Measurements from ENCODE around the gene ATP6V0E1. TPM values are rescaled to one million over a fixed set of nuclear protein-coding genes. Genes with fewer than 3 reads are reported as not detected.

The ATP6V0E1 gene
- total and polyA plus RNA-seq, 2 of the 4 experiments (the other 2 are of a cell fraction): 258 to 277 TPM

- Histone ChIP-seq H2BK5ac (ENCODE audit: low read depth, low read length, poor library complexity, severe bottlenecking) (peak overlapping the region; percentile 84), H3K18ac (ENCODE audit: low read depth, low read length) (peak overlapping the region; percentile 72), H3K4me1 (ENCODE audit: control insufficient read depth, insufficient read depth, low read length) (peaks cover 11% of the 10 kb centered on the region), H3K4me2 (ENCODE audit: low read depth, low read length) (peak overlapping the region; percentile 80), H3K27me3 (ENCODE audit: control insufficient read depth, insufficient read depth, low read length) (no peaks in the 10 kb centered on the region), H3K56ac (ENCODE audit: extremely low read depth, insufficient read depth, low read length) (peak overlapping the region; percentile 86; the same call in 1 of the 2 replicates), H2BK120ac (ENCODE audit: low read depth, low read length) (peak overlapping the region; percentile 65), H2AK9ac (replicated peaks; ENCODE audit: low read depth, low read length, poor library complexity) (no peak overlapping the region), H2AFZ (replicated peaks; ENCODE audit: low read length, poor library complexity) (peak overlapping the region; percentile 86), H4K20me1 (ENCODE audit: insufficient read depth, low read length) (no peaks in the 10 kb centered on the region), H2AK5ac (ENCODE audit: low read depth, low read length) (no peak overlapping the region; the same call in 1 of the 2 replicates), H4K8ac (ENCODE audit: low read depth in 2 of 2, low read length in 2 of 2) (peak overlapping the region; percentile 60 to 98; a peak in 3 of 4 replicates), H4K91ac (ENCODE audit: insufficient read depth, low read depth, low read length) (peak overlapping the region; percentile 76), H3K9ac (ENCODE audit: low read depth, low read length) (peak overlapping the region; percentile 87), H3K9me1 (ENCODE audit: insufficient read depth, low read length) (peaks cover 4% of the 10 kb centered on the region), H3K27ac (ENCODE audit: insufficient read depth, low read length) (peak overlapping the region; percentile 71; the same call in 1 of the 2 replicates), H3K9me3 (ENCODE audit: control insufficient read depth, insufficient read depth, low read length) (no peaks in the 10 kb centered on the region), H3K4ac (ENCODE audit: low read depth, low read length) (peak overlapping the region; percentile 83), H3K79me1 (ENCODE audit: low read depth in 1 of 2, low read length in 2 of 2) (peaks cover 3 to 10% of the 10 kb centered on the region in 2 experiments; a peak in 3 of 4 replicates), H2BK20ac (ENCODE audit: low read depth, low read length) (peak overlapping the region; percentile 53), H2BK15ac (ENCODE audit: low read depth, low read length) (peak overlapping the region; percentile 71; the same call in 1 of the 3 replicates), H3K14ac (replicated peaks; ENCODE audit: low read depth, low read length) (peak overlapping the region; percentile 86), H3K4me3 (ENCODE audit: insufficient read depth, low read depth, low read length) (peak overlapping the region; percentile 56; the same call in 1 of the 2 replicates), H4K5ac (ENCODE audit: low read depth, low read length) (peak overlapping the region; percentile 77; the same call in 1 of the 2 replicates), H3K23ac (ENCODE audit: low read depth, low read length) (peak overlapping the region; percentile 78), H3K36me3 (ENCODE audit: control insufficient read depth, insufficient read depth, low read length) (peaks cover 2% of the 10 kb centered on the region; the same call in 1 of the 2 replicates)
- intact Hi-C loops (cut with micrococcal nuclease): loop anchor here (5.0 kb wide), 1 partner anchor 343 kb away; no protein-coding TSS in a partner anchor
- dilution Hi-C loops (cut with HindIII; ENCODE audit: low sequenced_read_pairs, unreplicated experiment): no loop called here
- 0% methylated on average over 2 of the region's 10 CpGs; no CpG with 5 or more reads in 1 of the 2 experiments for WGBS, 2 experiments (ENCODE audit: extremely low coverage in 2 of 2, insufficient read length in 1 of 2)
- ATAC-seq (ENCODE audit: low read depth): no peak
- DNase-seq: no peak
- POLR2A ChIA-PET (ENCODE audit: unreplicated experiment): no interaction called here
- TF ChIP-seq SMC3 (IDR thresholded peaks at IDR 0.05; ENCODE audit: low read depth, low read length) (no peak), BHLHE40 (IDR thresholded peaks at IDR 0.05; ENCODE audit: low read depth, low read length) (no peak), MAFK (IDR thresholded peaks at IDR 0.05; ENCODE audit: low read depth, low read length) (no peak)
- TF ChIP-seq, protein P1, sequence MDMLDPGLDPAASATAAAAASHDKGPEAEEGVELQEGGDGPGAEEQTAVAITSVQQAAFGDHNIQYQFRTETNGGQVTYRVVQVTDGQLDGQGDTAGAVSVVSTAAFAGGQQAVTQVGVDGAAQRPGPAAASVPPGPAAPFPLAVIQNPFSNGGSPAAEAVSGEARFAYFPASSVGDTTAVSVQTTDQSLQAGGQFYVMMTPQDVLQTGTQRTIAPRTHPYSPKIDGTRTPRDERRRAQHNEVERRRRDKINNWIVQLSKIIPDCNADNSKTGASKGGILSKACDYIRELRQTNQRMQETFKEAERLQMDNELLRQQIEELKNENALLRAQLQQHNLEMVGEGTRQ (IDR thresholded peaks at IDR 0.05; ENCODE audit: low read depth, low read length): no peak
- TF ChIP-seq, protein P2, sequence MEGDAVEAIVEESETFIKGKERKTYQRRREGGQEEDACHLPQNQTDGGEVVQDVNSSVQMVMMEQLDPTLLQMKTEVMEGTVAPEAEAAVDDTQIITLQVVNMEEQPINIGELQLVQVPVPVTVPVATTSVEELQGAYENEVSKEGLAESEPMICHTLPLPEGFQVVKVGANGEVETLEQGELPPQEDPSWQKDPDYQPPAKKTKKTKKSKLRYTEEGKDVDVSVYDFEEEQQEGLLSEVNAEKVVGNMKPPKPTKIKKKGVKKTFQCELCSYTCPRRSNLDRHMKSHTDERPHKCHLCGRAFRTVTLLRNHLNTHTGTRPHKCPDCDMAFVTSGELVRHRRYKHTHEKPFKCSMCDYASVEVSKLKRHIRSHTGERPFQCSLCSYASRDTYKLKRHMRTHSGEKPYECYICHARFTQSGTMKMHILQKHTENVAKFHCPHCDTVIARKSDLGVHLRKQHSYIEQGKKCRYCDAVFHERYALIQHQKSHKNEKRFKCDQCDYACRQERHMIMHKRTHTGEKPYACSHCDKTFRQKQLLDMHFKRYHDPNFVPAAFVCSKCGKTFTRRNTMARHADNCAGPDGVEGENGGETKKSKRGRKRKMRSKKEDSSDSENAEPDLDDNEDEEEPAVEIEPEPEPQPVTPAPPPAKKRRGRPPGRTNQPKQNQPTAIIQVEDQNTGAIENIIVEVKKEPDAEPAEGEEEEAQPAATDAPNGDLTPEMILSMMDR (conservative IDR thresholded peaks at IDR 0.05; ENCODE audit: low read depth, low read length): no peak
- CTCF ChIA-PET: interaction anchor here (1.0 kb wide), 1 partner anchor 12 kb away, joined by 3 read pairs; no protein-coding TSS in a partner anchor
- in situ Hi-C loops (cut with MboI; ENCODE audit: low sequenced_read_pairs): no loop called here
- BruUV-seq (replicated peaks): no TSS peak
Measured at GRCh38 chr5:173055042-173055721, 71.6 kb downstream of the ATP6V0E1 start.
